8988T (cell line): ENCODE data around the gene WNK2.
"Not testable (repeated sequence)": the region's sequence is repeated elsewhere in the genome, so short reads cannot be mapped to it uniquely, and the experiment has no call there.

Experiments
- DNase-seq: peaks from one replicate; pipeline ENCODE4 v3.0.0; 2011

The WNK2 gene

GRCh38 chr9:93183663-93184431 is at the start of gene WNK2:
TSS of gene WNK2 (plus strand) at chr9:93184139. CDS start at chr9:93184930, 791 bp downstream.
- DNase-seq: peak; percentile 98

GRCh38 chr9:93134740-93135444 is 49.0 kb upstream of the WNK2 start:
- DNase-seq: no peak

GRCh38 chr9:93136011-93136440 is 47.9 kb upstream of the WNK2 start:
- no peak for DNase-seq

- DNase-seq: no peak
Observed at GRCh38 chr9:93137362-93137761, 46.6 kb upstream of the WNK2 start.

- no peak for DNase-seq
Observed at GRCh38 chr9:93138171-93138764, 45.7 kb upstream of the WNK2 start.

DNA sequence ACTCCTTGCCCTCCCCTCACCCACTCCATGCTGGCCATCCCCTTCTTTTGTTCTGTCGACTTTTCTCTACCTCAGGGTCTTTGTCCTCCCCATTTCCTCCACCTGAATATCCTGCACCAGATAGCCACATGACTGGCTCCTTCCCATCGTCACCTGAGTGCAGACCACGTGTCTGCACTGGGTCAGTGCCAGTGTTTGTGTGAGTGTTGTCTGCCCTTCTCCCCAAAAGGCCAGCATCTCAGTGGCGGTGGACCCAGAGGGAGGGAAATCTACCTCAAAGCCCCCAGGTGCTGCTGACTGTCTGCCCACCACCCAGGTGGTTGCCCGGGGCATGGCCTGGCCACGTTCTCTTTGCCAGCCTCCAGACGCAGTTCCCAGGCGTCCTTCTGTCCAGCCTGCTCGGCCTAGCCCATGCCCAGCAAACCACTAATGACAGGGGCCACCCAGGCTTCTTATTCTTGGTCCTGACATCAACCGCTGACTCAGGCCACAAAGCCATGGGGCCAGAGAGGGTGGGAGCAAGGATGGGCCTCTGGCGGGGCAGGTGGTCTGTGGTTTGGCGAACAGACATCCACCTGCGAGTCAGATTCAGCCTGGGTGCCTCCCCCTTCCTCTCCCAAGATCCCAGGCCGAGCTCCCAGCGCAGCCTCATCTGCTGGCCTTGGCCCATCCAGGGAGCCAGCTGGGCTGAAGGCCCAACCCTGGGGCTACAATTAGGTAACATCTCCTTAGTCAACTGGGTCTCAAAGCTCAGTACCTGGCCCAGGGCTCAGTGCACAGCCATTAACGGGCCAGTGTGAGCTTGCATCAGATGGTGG is 44.4 kb upstream of the WNK2 start:
- no peak for DNase-seq

- no peak for DNase-seq
Observed at GRCh38 chr9:93141771-93142483, 42.0 kb upstream of the WNK2 start.

GRCh38 chr9:93143830-93144530 is 40.0 kb upstream of the WNK2 start:
- DNase-seq: no peak

DNA sequence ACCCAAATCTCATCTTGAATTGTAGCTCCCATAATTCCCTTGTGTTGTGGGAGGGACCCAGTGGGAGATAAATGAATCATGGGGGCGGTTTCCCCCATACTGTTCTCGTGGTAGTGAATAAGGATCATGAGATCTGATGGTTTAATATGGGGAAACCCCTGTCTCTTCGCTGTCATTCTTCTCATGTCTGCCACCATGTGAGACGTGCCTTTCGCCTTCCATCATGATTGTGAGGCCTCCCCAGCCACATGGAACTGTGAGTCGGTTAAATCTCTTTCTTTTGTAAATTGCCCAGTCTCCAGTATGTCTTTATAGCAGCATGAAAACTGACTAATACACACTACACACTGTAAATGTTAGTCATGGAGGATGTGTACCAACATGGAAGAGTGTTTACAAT is 37.2 kb upstream of the WNK2 start:
- DNase-seq: not testable (repeated sequence)

GRCh38 chr9:93147632-93148031 is 36.3 kb upstream of the WNK2 start:
- DNase-seq: no peak

DNA sequence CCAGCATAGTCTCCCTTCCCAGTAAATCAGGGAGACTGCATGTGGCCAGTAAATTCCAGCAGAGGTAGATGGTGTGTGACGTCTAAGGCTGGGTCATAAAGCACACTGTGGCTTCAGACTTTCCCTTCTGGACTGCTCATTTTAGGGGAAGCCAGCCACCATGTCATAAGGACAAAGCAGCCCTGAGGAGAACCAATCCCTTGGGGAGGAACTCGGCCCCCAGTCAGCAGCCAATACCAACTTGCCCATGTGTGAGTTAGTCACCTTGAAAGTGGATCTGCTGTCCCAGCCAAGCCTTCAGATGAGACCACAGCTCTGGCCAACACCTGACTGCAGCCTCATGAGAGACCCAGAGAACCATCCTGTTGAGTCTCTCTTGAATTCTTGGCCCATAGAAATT is 35.2 kb upstream of the WNK2 start:
- DNase-seq: no peak

GRCh38 chr9:93149361-93149760 is 34.6 kb upstream of the WNK2 start:
- DNase-seq: no peak

DNA sequence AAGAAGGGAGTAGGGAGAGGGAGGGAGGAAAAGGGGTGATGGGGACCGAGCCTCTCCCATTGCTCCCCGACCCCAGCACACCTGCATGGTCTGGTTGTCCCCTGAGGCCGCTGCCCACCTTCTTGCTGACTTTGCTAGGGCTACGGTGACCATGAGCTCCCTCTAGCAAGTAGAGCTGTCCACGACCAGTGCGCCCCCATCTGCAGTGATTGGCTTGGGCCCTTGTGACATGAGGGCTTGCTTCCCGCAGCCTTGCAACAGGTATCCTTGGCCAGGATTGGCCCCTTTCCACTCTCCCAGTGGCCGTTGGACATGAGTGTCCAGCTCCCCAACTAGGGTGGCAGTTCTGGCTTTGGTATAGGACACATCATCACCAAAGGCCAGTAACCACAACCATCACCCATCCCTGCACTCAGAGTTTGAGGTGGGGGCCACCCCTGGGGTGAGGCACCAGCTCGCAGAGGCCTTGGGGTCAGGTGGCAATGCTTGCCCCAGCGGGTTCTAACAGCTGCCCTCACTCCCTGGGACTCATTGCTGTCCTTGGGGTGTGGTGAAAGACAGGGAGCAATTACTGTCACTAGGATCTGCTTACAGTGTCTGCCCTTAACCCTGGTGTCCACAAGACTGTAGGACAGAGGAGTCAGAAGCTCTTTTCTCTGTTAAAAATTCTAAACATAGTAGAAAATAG is 32.7 kb upstream of the WNK2 start:
- no peak for DNase-seq

GRCh38 chr9:93154293-93154903 is 29.5 kb upstream of the WNK2 start:
- peak; percentile 61 for DNase-seq

- DNase-seq: no peak
Observed at GRCh38 chr9:93155716-93156474, 28.0 kb upstream of the WNK2 start.

- no peak for DNase-seq
Observed at GRCh38 chr9:93156475-93157008, 27.4 kb upstream of the WNK2 start.

DNA sequence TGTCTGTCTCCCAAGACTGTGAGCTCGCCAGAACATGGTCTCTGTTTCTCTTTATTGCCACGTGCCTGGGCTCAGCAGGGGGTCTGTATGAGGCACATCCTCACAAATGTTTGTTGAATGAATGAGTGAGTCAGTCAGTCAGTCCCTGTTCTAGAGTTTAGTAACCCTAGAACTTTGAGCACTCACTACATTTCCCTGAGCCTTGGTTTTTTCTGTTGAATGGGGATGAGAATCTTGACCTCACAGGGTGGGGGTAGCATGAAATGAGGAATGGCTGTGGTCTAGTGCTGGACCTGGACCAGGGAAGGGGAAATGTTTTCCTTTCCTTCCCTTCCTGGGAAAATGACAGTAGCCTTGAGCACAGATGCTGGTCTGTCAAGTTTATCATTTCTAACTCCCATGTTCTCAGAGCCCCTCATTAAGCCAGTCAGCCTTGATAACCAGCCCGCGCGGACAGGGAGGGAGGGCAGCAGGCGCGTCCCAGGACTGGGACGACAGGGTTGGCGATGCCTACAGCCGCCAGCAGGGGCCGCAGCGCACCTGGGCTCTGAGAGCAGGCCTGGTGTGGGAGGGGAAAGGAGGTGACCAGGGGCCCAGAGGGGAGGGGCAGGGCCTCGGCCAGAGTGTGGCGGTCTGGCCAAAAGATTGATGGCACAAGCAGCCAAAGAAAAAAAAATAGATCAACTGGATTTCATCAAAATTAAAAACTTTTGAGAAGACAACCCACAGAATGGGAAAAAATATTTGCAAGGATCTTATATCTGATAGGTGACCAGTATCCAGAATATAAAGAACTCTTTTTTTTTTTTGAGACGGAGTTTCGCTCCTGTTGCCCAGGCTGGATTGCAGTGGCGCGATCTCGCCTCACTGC is 24.1 kb upstream of the WNK2 start:
- peak; percentile 87 for DNase-seq

- DNase-seq: no peak
Observed at GRCh38 chr9:93161786-93162562, 22.0 kb upstream of the WNK2 start.
